HG03457 (cell line): ENCODE results near the gene CC2D2A.

ENCODE experiments used
- ATAC-seq: cut with Tn5 transposase; IDR thresholded peaks from one replicate; pipeline ENCODE4 v1.9.1; 2021; ENCODE audit warnings: moderate number of reproducible peaks; ENCODE audit not compliant: unreplicated experiment

The CC2D2A gene

DNA sequence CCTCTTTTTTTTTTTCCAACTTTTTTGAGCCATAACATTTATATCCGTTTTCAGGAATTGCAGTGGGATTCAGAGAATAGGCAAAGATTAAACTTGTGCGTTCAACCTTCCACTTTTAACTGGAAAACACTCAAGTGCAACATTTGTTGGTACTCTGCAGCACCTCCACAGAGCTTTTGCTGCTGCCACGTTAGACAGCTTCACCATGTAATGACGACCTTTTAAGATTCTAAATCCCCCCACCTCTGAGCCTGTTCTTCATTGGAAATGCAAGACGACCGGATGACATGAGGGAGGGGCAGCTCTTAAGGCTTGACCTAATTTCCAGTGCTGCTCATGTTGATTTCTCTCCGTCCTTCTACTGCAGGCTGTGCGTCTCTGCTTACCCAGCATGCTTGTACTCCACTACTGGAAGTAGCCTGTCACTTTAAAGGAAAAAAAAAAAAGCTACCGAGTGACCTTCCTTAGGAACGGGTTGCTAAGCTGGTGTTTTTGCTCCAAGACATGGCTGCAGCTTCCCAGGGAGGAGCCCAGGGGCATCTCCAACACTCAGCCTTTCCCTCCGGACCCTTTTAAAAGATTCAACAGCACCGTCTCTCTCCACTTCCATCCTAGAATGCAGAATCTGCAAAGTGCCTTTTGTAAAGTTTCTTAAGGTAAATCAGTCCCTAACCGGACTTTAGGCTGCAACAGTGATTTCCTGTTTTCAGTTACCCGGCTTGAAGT, at the start of gene CC2D2A:
Gene CC2D2A (plus strand): TSS at position 481 of the 726 bp plus-strand sequence. CDS start 6,051 bp downstream, outside the sequence.
- no peak for ATAC-seq

DNA sequence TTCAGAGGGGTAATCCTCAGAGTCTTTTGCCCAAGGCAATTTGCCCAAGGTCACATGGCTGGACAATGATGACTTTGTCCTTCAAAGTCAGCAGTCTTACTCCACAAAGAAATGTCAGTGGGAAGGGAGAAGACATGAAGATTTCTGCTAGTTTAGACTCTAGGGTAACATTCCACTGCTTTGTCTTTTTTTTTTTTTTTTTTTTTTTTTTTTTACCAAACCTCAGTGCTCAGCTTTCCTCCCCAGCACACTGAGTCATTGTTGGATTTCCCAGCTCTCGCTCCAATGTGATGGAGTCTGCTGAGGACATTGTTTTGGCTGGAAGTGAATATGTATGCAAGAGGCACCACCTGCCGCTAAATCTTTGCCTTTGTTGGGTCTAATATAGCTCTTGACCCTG, 49.0 kb upstream of the CC2D2A start:
- no peak for ATAC-seq

DNA sequence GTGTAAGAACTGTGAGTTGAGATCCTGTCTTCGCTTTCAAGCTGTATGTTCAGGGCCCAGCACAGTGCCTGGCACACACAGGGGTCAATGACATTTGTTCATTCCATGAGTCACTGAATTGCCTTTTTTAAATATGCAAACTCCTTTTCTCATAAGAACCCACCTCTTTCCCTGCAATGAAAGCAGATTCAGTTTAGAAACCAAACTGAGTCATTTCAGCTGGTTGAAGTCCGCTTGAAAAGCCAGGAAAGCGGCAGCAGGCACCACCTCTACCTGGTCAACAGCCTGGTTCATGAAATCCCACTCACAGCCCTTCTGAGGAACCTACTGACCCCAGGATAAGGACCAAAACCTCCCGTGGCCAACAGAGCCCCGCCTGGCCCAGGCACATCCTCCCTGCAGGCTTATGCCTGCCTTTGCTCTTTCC, 46.4 kb upstream of the CC2D2A start:
- ATAC-seq = no peak

DNA sequence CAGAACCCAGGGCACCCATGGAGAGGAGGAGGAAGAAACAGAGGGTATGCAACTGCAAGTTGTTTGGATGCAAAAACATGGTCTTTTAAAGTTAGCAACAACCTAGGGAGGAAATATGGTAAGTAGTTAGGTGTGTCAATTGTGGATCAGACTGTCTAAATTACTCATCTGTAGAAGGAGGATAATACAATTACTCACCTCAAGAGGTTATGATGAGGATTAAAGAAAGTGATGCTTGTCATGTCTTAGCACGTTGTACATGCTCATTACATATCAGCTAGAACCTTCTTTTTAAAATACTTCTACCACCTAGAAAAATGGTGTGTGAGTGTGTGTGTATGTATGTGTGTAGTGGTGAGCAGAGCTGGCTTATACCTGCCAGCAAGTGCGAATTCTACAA, 44.2 kb upstream of the CC2D2A start:
- no peak for ATAC-seq

DNA sequence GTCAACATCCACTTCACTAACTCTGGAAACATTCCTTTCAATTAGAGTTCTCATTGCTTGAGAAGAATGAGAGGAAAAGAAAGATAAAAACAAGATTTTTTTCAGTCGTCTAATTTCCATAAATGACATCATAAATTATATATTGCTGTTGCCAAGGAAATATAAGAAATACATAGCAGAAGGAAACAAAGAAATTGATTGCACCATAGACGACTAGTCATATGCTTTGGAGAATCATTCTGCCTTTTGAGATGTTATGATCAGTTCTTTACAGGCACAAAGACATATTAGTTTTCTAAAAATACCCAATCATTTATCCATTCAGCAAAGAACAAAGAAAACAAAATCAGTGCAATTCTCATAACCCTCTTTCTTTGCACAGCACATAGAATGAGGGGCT, 42.5 kb upstream of the CC2D2A start:
- ATAC-seq = no peak

DNA sequence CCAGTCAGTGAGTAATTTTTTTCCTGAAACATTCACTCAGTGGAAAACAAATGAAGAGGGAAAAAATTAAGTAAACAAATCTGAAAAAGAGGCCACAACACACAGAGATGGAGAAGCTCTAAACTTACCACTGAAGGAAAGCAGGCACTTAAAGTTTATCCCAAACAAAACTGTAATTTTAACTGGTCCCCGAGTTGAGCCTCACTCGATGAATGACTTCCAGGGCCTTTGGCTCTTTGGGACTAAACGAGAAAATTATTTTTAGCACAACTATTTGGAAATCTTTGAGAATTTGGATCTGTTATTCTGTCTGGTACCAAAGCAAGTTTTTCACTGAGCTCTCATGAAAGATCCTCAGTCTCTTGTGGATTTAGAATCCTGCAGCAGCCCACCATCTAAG, 42.0 kb upstream of the CC2D2A start, which contains the start of gene C1QTNF7:
Gene C1QTNF7 (plus strand): TSS at position 333 of the 400 bp plus-strand sequence. CDS start 7,711 bp downstream, outside the sequence.
- no peak for ATAC-seq

DNA sequence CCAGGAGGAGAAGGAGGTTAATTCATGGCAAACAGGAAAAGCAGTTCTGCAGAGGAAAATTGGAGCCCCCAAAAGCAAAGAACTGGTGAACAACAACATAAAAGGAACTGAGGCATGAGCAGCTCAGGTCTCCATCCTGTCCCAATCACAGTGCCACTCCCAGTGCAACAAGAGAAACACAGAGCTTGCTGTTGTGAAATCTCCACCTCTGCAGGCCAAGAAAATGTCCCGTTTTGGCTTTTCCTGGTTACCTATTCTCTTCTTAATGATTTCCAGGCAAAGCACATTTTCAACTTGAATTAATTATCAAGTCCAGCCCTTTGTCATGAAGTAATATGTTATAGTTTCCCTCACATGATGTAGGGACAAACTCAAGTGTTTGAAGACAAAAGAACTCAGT, 41.1 kb upstream of the CC2D2A start:
- no peak for ATAC-seq

DNA sequence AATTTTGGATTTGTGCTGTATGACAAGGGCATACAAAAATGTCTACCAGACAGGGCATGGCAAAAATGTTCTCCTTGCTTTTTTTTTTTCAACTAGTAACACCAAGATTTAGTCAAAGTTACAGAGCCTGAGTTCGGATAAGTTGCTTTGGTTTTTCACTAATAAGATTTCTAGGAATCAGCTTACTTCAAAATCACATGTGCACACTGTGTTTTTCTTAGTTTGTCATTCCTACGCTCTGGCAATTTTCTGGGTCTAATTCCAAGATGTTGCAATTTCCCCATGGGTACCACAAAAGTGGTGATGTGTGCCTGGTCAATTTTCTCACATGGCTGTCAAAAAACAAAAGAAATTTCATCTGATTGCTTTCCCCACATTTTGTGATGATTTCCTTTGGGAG, 35.6 kb upstream of the CC2D2A start:
- no peak for ATAC-seq

DNA sequence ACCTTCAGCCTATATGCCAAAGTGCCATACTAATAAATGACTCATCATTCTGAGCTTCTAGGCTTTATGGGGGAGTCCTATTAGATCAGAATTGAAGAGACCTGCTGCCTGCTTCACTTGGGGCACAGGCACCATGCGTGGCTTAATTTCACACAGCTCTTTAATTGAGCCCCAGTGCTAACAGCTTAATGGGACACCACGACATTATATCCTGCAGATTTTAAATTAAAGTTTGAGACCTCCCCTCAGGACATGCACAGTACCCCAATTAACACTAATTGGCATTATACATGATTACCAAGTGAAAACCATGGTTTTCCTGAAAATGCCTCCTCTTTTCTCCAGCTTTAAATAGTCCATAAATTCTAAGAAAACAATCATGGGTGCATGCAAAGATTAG, 35.0 kb upstream of the CC2D2A start:
- no peak for ATAC-seq

DNA sequence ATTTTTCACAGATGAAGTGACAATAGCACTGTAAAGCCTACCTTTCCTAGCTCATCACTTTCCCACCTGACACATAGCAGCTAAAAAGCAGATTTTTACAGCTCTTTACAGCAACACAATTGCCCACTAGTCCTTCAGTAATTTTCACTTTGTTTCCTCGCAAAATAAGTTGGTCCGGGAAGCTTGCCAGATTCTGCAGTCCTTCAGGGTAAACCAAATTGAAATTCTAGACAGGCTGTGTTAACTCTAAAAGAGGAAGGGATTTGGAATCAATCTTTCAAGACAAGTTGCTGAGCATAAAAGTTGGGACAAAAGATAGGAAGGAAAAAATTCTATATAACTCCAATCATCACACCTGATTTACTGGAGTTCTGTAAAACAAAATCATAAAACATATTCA, 33.2 kb upstream of the CC2D2A start:
- no peak for ATAC-seq

DNA sequence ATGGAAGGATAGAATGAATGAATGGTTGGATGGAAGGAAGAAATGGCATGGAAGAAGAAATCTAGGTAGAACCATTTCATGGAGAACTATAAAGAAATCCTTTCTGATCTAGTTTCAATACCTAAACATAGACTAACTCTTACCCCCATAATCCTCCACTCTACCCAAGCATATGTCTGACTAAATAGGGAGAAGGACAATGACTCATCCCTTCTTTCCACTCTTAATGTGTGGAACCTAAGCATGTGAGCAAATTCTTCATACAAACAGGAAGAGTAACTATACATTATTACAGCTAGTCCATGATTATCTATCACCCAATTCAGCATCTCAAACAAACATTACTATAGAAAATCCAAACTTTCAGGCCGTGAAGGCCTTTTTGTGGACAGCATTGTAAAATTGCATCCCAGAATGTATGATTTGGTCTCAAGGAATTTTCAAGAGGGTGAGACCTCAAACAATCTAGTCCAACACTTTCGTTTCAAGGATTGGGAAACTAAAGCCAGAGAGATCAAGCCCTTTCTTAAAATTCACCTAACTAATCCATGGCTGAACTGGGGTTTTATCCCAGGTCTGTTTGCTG, 30.6 kb upstream of the CC2D2A start:
- ATAC-seq = no peak

DNA sequence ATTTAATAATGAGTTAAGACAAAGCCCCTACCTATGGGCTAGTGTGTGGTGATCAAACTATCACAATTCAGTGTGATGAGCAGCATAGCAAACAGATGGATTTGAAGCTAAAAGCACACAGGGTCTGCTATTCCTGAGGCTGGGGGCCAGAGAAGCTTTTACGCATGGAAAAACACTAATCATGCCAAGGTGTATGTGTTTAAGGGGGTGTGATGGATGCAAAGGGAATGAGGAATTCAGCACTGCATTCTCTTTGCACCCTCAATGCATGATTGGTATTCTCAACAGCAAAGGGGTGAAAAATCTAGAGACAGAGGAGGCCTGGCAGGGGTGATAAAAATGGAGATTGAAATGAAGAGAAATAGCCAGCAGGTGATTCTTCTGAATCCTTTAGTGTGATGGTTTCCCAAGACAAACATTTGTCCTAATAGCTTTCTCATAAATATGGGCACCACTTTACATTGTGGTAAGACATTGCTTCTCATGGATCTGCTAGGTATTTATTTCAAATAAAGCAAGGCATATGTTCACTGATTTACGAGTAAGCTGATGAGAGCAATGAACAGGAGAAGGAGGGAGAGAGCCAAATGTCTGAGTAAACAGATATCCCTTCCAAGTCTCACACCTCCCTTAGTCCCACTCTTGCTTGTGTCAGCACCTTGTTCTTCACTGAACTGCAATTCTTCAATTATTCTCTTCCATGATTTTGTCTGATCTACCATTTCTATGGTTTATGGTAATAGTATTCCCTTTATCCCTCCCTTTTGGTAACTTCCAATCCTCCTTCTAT, 26.1 kb upstream of the CC2D2A start:
- no peak for ATAC-seq

DNA sequence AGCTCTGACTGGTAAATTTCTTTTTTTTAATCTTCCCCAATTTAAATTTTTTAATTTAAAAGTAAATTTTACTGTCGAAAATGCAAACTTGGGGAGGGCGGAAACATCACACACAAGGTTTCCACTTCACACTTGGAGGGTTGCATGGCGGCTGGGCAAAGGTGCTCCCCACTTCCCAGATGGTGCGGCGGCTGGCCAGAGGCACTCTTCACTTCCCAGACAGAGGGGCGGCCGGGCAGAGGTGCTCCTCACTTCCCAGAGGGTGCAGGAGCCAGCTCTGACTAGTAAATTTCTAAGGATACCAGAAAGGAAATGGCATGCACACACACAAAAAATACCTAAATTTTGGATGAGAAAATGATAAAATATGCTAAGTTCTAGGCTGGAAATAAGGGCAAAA, 25.4 kb upstream of the CC2D2A start:
- ATAC-seq = no peak

DNA sequence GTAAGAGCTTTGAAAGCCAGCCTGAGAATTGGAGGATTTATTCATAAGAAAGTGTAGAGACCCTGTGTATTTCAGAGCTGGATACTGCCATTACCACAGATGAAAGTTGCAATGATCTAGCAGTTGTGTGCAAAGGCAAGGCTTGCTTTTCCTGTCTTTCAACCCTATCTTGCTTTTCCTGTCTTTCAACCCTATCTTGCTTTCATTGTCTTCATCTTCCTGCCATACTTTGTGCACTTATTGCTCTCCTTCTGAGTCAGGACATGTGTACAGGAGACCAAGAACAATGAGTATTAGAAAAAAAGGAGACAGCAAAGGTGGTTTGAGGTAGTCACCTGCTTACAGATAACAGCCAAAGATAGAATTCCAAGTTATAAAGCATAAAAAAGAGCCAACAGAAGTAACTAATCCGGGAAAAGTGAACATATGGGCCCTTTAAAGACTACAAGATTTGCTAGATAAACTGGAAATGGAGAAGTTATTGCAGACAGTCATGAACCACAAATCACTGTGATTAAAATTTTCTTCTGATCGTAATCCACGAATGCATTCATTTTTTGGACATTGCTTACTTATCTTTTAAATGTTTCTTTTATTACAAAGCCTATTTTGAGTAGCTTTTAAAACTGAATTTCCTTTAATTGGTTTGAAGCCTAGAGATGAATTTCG, 24.7 kb upstream of the CC2D2A start:
- ATAC-seq = no peak

DNA sequence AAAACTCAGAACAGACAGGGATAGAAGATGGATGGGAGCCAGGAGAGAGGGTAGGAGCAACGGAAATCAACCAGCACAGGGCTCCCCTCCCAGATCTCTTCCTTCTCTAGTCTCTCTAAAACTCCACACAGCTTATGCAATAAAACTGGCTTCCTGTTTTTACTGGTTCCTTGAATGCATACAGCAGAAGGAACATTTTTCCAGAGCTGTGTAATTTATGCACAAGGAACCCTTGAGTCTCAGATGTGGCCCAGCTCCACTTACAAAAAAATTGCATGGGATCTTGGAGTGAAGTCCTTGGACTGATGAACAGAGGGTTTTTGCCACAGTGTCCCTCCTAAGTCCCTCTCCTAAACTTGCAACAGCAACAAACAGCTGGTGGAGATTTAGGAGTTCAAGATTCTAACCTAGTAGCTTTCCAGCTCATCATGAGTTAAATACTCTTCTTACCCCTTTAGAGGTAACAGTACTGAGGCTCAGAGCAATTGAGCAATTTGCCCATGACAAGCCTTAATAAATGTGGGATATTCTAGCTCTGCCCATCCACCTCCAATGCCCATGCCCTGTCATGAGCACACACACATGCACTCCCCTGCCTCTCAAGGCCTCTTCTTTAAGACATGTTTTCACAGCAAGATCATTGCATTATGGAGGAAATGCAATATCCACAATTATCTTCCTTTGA, 18.4 kb upstream of the CC2D2A start:
- ATAC-seq = no peak

DNA sequence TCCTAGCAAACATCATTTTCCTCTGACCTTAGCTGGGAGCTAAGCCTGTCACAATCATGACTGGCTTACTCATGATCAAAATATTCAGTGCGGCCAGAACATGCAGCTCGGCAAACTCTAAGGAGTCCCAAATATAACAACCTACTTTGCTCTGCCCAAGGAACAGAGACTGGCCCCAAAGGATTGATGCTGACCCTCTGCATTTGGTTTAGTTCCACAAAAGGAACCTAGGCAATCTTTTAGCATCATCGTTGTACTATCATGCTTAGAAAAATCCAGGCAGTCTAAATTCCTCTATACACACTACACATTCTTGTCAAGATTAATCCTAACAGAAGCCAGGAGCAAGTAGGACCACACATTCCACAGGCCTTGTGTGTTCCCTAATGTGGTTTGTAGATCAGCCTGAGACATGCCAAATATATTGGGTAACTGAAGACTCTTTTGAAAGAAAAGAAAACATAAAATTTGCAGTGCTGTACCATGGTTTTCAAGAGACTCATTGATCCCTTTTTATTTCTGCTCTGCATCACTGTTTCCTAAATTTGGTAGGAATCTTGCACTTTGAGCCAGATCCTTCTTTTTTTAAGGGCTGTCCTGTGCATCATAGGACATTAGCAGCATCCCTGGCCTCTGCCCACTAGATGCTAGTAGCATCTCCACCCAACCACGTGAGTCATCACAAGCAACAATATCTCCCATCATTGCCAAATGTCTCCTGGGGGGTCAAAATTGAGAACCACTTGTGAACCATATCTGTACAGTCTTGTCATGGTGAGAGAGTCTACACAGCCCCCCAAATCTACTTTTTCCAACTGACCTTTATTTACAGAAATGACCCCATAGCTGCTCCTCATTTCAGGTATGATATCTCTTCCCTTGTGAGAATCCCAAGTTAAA, 17.6 kb upstream of the CC2D2A start:
- no peak for ATAC-seq

DNA sequence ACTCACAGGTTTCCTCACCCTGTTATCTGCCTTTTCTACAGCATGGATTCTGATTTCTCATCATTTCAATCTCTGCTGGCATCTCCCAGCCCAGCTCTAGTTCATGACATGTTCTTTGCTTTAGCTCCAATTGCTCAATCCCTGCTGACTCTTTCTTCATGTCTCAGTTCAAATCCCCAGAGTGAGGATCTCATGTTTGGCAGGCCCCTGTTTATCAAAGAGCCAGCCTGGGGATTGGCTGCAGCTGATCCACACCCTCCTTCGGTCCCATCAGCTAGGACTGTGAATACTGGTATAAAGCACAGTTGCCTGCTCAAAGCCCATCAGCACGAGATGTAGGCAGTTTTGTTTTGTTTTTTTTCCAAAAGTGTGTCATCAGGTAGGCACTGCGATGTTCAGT, 14.4 kb upstream of the CC2D2A start:
- ATAC-seq = no peak

DNA sequence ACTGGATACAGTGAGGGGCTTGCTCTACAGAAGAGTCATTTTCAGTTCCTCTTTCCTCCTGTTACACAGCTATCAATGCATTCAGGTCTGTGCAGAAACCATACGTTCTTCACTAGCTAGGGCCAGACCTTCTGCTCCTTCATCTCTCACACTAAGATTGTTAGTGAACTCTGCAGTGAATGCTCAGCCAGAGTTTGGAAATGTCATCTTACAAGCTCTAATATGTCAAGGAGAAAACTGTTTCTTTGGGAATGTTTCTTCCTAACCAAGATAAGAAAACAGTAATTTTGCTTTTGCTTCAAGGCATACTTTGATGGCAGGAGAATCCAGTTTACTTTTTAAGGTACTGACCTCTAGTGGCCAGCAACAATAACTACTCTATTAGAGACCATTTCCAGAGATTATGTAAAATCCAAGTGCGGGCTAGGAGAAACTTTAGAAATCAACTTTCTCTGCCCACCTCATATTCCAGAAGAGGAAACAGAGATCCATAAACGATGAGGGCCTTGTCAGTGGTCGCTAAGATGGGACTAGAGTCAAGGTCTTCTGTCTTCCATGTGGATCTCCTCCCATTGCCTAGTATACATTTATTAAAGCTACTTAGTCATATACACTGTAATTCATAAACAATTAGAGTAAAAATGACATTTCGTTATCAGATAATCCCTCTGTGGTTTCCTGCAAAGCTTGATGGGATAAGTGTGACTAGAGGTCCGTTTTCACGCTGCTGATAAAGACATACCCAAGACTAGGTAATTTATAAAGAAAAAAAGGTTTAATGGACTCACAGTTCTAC, 12.1 kb upstream of the CC2D2A start:
- peak; percentile 94 for ATAC-seq

DNA sequence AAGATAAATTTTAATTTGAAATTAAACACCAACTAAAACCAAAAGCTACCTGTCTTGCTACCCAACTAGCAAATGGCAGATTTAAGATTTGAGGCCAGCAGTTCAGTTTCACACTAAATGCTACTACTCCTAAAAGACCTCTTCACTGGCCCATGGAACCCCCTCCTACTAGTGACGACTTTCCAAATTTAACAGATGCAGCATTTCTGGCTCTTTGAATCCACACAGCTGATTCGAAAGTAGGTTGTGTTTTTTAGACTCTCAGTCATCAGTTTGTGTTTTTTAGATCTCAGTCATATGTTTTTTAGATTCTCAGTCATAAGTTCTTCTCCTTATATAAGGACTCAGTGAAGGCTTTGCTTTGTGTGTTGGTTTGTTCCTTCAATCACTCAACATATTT, 11.1 kb upstream of the CC2D2A start:
- no peak for ATAC-seq
